SK-N-SH (cell line): ENCODE data around the gene ZBTB43.

Experiments used
- CTCF ChIP-seq: fragments of 200-600 bp; sonication (generic); IDR thresholded peaks from 2 replicates; pipeline ENCODE4 v1.6.1; 2017; ENCODE audit warnings: antibody characterized with exemption, mild to moderate bottlenecking, moderate library complexity
- EP300 ChIP-seq, 2 experiments: IDR thresholded peaks; 2 replicates each; pipeline versions ENCODE4 v1.4.0 to v1.6.1; 2012; ENCODE audit warnings: borderline replicate concordance in 1 of 2, low read depth in 1 of 2, low read length in 1 of 2
- GATA2 ChIP-seq: sonication (generic); formaldehyde crosslinking; IDR thresholded peaks from 2 replicates; pipeline ENCODE4 v1.5.0; 2020; ENCODE audit warnings: mild to moderate bottlenecking, missing genetic modification reagents
- YY1 ChIP-seq: IDR thresholded peaks from 2 replicates; pipeline ENCODE4 v1.4.0; 2012; ENCODE audit warnings: low read depth, mild to moderate bottlenecking

- TF ChIP-seq CTCF (no peak), YY1 (no peak), EP300 (IDR thresholded peaks at IDR 0.05; ENCODE audit: borderline replicate concordance in 1 of 2, low read depth in 1 of 2, low read length in 1 of 2) (no peak), GATA2 (no peak)
Measured at GRCh38 chr9:126799034-126799433, 5.8 kb upstream of the ZBTB43 start.
